ENCODE measurements around the gene EN1.

GRCh38 chr2:118861242-118861641 lies 13.8 kb upstream of the EN1 start:
- TF ChIP-seq POLR2A (IDR thresholded peaks at IDR 0.05) (no peak), CTCF (IDR thresholded peaks at IDR 0.05) (no peak)
